K562 treated with DMSO at 1 percent for 24 hours (cell line): ENCODE data around the gene TBC1D17. TPM values are rescaled to one million over a fixed set of nuclear protein-coding genes. Genes with fewer than 3 reads are reported as not detected.

ENCODE experiments used
- total RNA-seq: library from RNA; unstranded; fragments of 300-600 nt; gene quantifications from 2 replicates; pipeline ENCODE4 v1.2.3, GENCODE V29; 2022; ENCODE audit warnings: low read depth; ENCODE audit not compliant: insufficient read depth

The TBC1D17 gene
- 17.9 and 21.2 TPM in 2 replicates for total RNA-seq

DNA sequence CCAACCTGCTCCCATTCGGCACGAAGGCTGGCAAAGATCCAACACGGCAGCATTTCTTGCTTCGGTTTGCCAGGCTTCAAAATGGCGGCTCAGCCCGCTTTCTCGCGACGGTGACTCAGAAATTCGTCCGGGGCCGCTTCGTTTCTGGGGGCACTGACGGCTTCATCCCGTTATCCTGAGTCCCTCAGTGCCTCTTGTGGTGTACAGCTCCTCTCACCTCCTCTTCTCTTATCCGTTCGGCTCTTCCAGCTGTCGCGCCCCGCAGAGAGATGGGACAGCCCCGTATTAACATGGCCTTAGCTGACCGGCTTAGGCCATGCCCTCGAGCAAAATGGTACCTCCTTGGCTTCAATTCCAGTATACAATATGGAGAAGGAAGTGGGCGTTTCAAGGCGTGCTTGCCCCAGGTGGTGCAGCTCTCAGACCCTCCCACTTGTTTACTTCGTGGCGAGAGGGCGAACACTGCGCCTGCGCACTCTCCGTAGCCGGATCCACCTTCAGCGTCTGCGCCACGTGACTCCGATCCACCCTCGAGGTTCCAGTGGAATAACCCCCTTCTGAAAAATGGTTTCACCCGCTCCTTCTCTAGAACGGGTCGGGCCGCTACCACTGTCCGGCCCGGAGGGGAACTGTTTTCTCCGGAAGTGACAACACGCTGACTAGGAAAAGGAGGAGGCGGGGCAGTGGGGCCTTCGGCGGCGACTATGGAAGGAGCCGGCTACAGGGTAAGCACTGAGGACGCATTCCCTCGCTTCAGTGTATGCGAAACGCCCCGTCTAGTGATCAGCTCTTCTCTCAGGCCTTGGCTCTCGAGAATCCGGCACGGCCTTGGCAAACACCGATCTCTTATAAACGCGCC, at the start of gene TBC1D17, which contains the start of gene AKT1S1:
Gene TBC1D17 (plus strand): TSS at position 683 of the 859 bp plus-strand sequence. CDS start 22 bp downstream, at position 705.
Gene AKT1S1 (minus strand): TSS at position 336 of the 859 bp plus-strand sequence. CDS start 4,060 bp downstream, outside the sequence.

DNA sequence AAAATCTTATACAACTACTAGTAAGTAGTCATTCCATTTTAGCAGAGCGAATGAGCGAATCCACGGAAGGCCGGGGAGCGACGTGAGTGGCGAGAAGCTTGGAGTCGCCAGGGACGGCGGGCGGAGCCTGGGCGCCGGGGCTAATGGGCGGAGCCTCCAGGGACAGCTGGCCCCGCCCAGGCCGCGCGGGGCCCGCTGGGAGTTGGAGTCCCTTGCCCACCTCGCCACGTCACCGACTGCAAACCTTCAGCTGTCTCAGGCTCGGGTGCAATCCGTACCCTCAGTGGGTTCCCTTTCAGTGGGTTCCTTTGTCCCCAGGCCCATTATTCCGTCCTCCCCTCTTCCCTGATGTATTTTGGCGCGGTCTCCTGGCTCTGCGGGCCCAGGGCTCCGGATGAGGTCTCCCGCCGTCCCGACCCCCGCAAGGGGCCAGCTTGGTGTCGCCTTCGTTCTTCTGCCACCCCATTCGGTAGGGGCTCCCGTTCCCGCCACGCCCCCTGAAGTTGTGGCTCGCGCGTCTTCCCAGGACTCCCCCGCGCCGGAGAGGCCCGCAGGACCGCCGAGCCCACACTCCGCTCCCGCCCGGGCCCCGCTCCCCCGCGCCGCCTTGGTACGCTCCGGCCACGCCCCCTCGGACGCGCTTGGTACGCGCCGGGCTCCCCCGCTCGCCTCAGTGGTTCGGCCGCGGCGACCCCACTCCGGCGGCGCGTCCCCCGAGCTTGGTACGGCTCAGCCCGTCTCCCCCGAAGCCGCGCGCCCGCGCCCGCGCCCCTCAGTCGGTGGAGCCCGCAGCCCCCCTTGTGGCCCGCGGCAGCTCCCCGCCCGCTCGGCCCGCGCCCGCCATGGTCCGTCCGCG, 26.8 kb upstream of the TBC1D17 start, which contains the start of gene PTOV1:
Gene PTOV1 (plus strand): TSS at position 673 of the 856 bp plus-strand sequence.

DNA sequence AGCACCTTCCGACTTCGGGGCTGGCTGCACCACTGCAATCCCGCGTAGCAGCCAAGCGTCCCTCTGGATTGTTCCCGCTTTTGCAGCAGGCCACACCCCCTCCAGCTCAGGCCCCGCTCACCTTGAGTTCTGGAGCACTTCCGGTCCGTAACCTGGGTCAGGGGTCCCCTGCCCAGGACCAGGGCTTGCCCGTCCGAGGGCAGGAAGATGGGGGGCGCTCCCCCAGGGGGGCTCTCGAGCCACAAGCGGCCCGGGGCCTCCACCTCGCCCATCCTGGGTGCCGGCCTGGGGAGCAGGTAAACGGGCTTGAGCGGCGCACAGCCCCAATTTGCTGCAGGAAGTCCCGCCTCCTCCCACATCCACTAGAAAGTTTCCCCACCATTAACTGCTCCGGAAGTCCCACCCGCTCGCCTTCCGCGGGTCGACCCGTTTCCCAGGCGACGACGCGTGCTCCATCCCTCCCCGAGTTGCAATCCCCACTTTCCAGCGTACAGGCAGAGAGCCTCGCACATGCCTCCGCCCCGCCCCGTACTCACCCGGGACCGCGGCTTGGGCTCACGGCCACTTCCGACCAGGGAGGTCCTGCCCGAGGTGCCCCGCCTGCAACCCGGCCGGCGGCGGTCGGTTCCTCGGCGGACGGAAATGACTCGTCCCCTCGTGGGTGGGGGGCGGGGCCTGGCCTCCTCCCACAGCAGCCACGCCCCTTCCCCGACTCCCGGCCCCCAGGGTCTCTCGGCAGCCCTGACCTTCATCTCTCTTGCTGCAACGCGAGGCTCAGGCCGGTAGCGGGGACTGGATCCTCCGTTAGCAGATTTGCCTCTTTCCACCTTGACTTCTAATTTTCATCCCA, 10.3 kb upstream of the TBC1D17 start, which contains the start of gene PNKP:
Gene PNKP (minus strand): TSS at position 644 of the 850 bp plus-strand sequence. CDS start 372 bp downstream, at position 272.

DNA sequence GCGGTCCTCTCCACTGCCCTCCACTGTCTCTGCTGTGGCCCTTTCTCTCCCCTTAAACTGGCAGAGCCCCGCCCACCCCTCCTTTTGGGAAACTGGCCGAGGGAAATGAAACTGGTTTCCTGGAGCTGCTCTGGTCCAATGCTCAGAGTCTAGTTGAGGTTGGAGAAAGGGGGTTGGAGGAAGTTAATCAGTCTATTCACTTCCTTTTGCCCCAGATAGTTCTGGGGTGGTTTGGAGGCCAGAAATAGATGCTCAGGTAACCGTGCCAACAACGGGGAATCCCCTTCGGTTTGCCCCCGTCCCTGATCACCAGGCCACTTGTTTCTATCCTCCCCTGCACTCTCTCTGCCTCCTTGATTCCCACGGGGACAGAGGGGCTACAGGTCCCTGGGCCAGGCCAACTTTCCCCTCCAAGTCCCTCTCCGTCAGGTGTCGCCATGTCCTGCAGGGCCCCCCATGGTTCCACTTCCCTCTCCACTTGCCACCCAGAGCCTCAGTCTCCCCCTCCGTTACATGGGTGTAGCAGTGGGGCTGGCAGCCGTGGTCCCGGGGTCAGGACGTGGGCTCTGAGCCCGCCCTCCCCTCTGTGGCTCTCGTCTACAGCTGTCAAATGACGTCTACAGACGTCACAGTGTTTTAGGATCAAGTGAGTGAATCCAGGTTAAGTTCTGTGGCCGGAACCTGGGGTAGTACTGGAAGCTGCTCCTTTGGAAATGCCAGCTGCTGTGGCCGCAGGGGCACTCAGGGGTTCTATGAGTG, 19.5 kb downstream of the TBC1D17 start, which contains the start of gene IL4I1:
Gene IL4I1 (minus strand): TSS at position 25 of the 759 bp plus-strand sequence. CDS start 727 bp downstream, outside the sequence.

DNA sequence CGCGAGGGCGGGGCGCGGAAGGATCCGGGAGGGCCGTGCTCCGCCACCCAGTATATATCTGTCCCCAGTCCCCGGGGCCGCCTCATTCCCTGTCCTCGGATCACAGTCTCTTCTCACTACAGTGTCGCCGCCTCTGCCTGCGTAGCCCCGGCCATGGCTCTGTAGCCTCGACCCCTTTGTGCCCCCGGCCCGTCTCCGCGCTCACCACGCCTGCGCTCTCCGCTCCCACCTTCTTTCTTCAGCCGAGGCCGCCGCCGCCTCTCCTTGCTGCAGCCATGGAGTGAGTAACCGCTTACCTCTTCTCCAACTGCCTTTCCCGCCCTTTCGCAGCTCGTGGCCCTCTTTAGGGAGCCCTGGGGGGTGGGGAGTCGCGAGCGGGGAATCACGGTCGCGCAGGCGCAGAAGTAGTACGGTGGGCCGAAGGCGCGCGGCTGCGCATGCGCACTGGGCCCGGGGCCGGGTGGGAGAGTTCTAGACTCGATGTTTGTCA, 51.7 kb downstream of the TBC1D17 start, which contains the start of the genes ATF5 and NUP62:
Gene ATF5 (plus strand): TSS at position 85 of the 490 bp plus-strand sequence. CDS start 1,646 bp downstream, outside the sequence.
Gene NUP62 (minus strand): TSS at position 384 of the 490 bp plus-strand sequence. CDS start 19,697 bp downstream, outside the sequence.

Other genes with a start within 250 kb of the TBC1D17 start
- 42.8 and 46.4 TPM in 2 replicates for gene RRAS, start 237.6 kb upstream of the TBC1D17 start, total RNA-seq
- gene SCAF1, start 235.5 kb upstream of the TBC1D17 start, total RNA-seq = 76.9 and 81.6 TPM in 2 replicates
- gene IRF3, start 211.8 kb upstream of the TBC1D17 start, total RNA-seq = 116 and 131 TPM in 2 replicates
- gene BCL2L12, start 211.8 kb upstream of the TBC1D17 start, total RNA-seq = 269 and 286 TPM in 2 replicates
- gene PRMT1, start 200.4 kb upstream of the TBC1D17 start, total RNA-seq = 183 and 212 TPM in 2 replicates
- gene ADM5, start 188.1 kb upstream of the TBC1D17 start, total RNA-seq = 9.0 and 9.7 TPM in 2 replicates
- gene CPT1C, start 186.6 kb upstream of the TBC1D17 start, total RNA-seq = 7.8 and 8.0 TPM in 2 replicates
- gene TSKS, start 114.4 kb upstream of the TBC1D17 start, total RNA-seq = 5.6 and 8.6 TPM in 2 replicates
- gene AP2A1, start 110.7 kb upstream of the TBC1D17 start, total RNA-seq = 168 and 176 TPM in 2 replicates
- 6.3 and 14.1 TPM in 2 replicates for gene FUZ, start 64.4 kb upstream of the TBC1D17 start, total RNA-seq
- 94.0 and 104 TPM in 2 replicates for gene MED25, start 59.4 kb upstream of the TBC1D17 start, total RNA-seq
- gene PTOV1, start 26.5 kb upstream of the TBC1D17 start, total RNA-seq = 217 and 237 TPM in 2 replicates
- gene PNKP, start 10.1 kb upstream of the TBC1D17 start, total RNA-seq = 66.3 and 78.1 TPM in 2 replicates
- gene AKT1S1, start 347 bp upstream of the TBC1D17 start, total RNA-seq = 52.6 and 60.0 TPM in 2 replicates
- gene IL4I1, start 19.2 kb downstream of the TBC1D17 start, total RNA-seq = 3.1 and 4.1 TPM in 2 replicates
- 973 and 1,076 TPM in 2 replicates for gene ATF5, start 51.5 kb downstream of the TBC1D17 start, total RNA-seq
- 72.0 and 81.7 TPM in 2 replicates for gene NUP62, start 51.8 kb downstream of the TBC1D17 start, total RNA-seq
- not detected in 2 replicates for gene SIGLEC11, start 83.5 kb downstream of the TBC1D17 start, total RNA-seq
- 76.5 and 90.4 TPM in 2 replicates for gene VRK3, start 147.7 kb downstream of the TBC1D17 start, total RNA-seq
- 7.7 and 9.1 TPM in 2 replicates for gene ZNF473, start 148.3 kb downstream of the TBC1D17 start, total RNA-seq